NOMO-1 treated with DMSO at 0.1 percent for 48 hours (cell line): Measurements from ENCODE around the gene STK33.

Experiments used
- DNase-seq: peaks from one replicate; lab custom pipeline; 2025; ENCODE audit not compliant: unreplicated experiment; lab: John Stamatoyannopoulos, UW

STK33 gene

GRCh38 chr11:8381343-8381742 is 212.7 kb downstream of the STK33 start:
- DNase-seq: no peak

GRCh38 chr11:8375932-8376331 is 218.1 kb downstream of the STK33 start:
- no peak for DNase-seq

GRCh38 chr11:8375460-8375859 is 218.6 kb downstream of the STK33 start:
- DNase-seq: no peak

- no peak for DNase-seq
Measured at GRCh38 chr11:8374716-8375115, 219.3 kb downstream of the STK33 start.

- DNase-seq: no peak
Measured at GRCh38 chr11:8373519-8374432, 220.3 kb downstream of the STK33 start.

GRCh38 chr11:8372641-8373381 is 221.2 kb downstream of the STK33 start:
- no peak for DNase-seq

- DNase-seq: no peak
Measured at GRCh38 chr11:8371516-8371884, 222.5 kb downstream of the STK33 start.

GRCh38 chr11:8370812-8371515 is 223.1 kb downstream of the STK33 start:
- no peak for DNase-seq

GRCh38 chr11:8369592-8370205 is 224.3 kb downstream of the STK33 start:
- DNase-seq: no peak

- DNase-seq: no peak
Measured at GRCh38 chr11:8368772-8369171, 225.3 kb downstream of the STK33 start.

GRCh38 chr11:8368194-8368593 is 225.8 kb downstream of the STK33 start:
- DNase-seq: no peak

- DNase-seq: no peak
Measured at GRCh38 chr11:8366316-8366715, 227.7 kb downstream of the STK33 start.

GRCh38 chr11:8365216-8365941 is 228.6 kb downstream of the STK33 start:
- DNase-seq: no peak

- DNase-seq: peak; percentile 46
Measured at GRCh38 chr11:8363921-8364320, 230.1 kb downstream of the STK33 start.

GRCh38 chr11:8362899-8363298 is 231.1 kb downstream of the STK33 start:
- no peak for DNase-seq

GRCh38 chr11:8362491-8362890 is 231.5 kb downstream of the STK33 start:
- no peak for DNase-seq

GRCh38 chr11:8361664-8362210 is 232.3 kb downstream of the STK33 start:
- DNase-seq: no peak

- no peak for DNase-seq
Measured at GRCh38 chr11:8361206-8361605, 232.8 kb downstream of the STK33 start.

- DNase-seq: no peak
Measured at GRCh38 chr11:8360086-8360828, 233.8 kb downstream of the STK33 start.

- DNase-seq: no peak
Measured at GRCh38 chr11:8359521-8359920, 234.5 kb downstream of the STK33 start.
